Measurements from ENCODE around the gene CSKMT. TPM values are rescaled to one million over a fixed set of nuclear protein-coding genes. Genes with fewer than 3 reads are reported as not detected.
"Not testable (repeated sequence)": the region's sequence is repeated elsewhere in the genome, so short reads cannot be mapped to it uniquely, and the experiment has no call there.

The CSKMT gene
- total RNA-seq, 1 donor, result 11.2 TPM

- Histone ChIP-seq H2AFZ (ENCODE audit: low read length) (no peak overlapping the region), H3K27me3 (ENCODE audit: insufficient read depth, low read length) (no peaks in the 10 kb centered on the region), H3K27ac (ENCODE audit: low read depth, low read length) (peak overlapping the region; percentile 65), H3K9me3 (ENCODE audit: low read depth, low read length) (no peaks in the 10 kb centered on the region), H4K20me1 (ENCODE audit: insufficient read depth, low read length) (peaks cover 21% of the 10 kb centered on the region), H3K4me1 (ENCODE audit: insufficient read depth, low read length) (peaks cover 22% of the 10 kb centered on the region), H3K79me2 (ENCODE audit: insufficient read depth, low read length) (peaks cover 66% of the 10 kb centered on the region), H3K36me3 (ENCODE audit: insufficient read depth, low read length) (peaks cover 36% of the 10 kb centered on the region), H3K4me3 (ENCODE audit: insufficient read depth, low read length) (no peak overlapping the region), H3K4me2 (ENCODE audit: insufficient read depth, low read length) (no peak overlapping the region)
- DNase-seq (ENCODE audit: insufficient read length, low spot score, missing footprints), result peak; percentile 81
- TF ChIP-seq CTCF (IDR thresholded peaks at IDR 0.05; ENCODE audit: extremely low read depth, low read depth, low read length), result no peak
Observed at GRCh38 chr11:62647609-62648005, 17.5 kb upstream of the CSKMT start.

- Histone ChIP-seq H3K4me3 (ENCODE audit: insufficient read depth, low read length) (no peak overlapping the region), H3K36me3 (ENCODE audit: insufficient read depth, low read length) (peaks cover 29% of the 10 kb centered on the region), H3K9me3 (ENCODE audit: low read depth, low read length) (no peaks in the 10 kb centered on the region), H3K4me1 (ENCODE audit: insufficient read depth, low read length) (peaks cover 23% of the 10 kb centered on the region), H2AFZ (ENCODE audit: low read length) (no peak overlapping the region), H3K27ac (ENCODE audit: low read depth, low read length) (no peak overlapping the region), H3K79me2 (ENCODE audit: insufficient read depth, low read length) (peaks cover 63% of the 10 kb centered on the region), H3K4me2 (ENCODE audit: insufficient read depth, low read length) (no peak overlapping the region), H4K20me1 (ENCODE audit: insufficient read depth, low read length) (peaks cover 21% of the 10 kb centered on the region), H3K27me3 (ENCODE audit: insufficient read depth, low read length) (no peaks in the 10 kb centered on the region)
- no peak for TF ChIP-seq CTCF (IDR thresholded peaks at IDR 0.05; ENCODE audit: extremely low read depth, low read depth, low read length)
- peak; percentile 26 for DNase-seq (ENCODE audit: insufficient read length, low spot score, missing footprints)
Observed at GRCh38 chr11:62648185-62648966, 16.7 kb upstream of the CSKMT start.

GRCh38 chr11:62648967-62649364, 16.1 kb upstream of the CSKMT start:
- Histone ChIP-seq H2AFZ (ENCODE audit: low read length) (no peak overlapping the region), H3K27me3 (ENCODE audit: insufficient read depth, low read length) (no peaks in the 10 kb centered on the region), H3K4me3 (ENCODE audit: insufficient read depth, low read length) (no peak overlapping the region), H3K9me3 (ENCODE audit: low read depth, low read length) (no peaks in the 10 kb centered on the region), H3K79me2 (ENCODE audit: insufficient read depth, low read length) (peaks cover 57% of the 10 kb centered on the region), H3K4me2 (ENCODE audit: insufficient read depth, low read length) (no peak overlapping the region), H3K27ac (ENCODE audit: low read depth, low read length) (no peak overlapping the region), H3K36me3 (ENCODE audit: insufficient read depth, low read length) (peaks cover 26% of the 10 kb centered on the region), H4K20me1 (ENCODE audit: insufficient read depth, low read length) (peaks cover 21% of the 10 kb centered on the region), H3K4me1 (ENCODE audit: insufficient read depth, low read length) (peaks cover 23% of the 10 kb centered on the region)
- DNase-seq (ENCODE audit: insufficient read length, low spot score, missing footprints), result no peak
- TF ChIP-seq CTCF (IDR thresholded peaks at IDR 0.05; ENCODE audit: extremely low read depth, low read depth, low read length), result no peak

- Histone ChIP-seq H3K36me3 (ENCODE audit: insufficient read depth, low read length) (peaks cover 20% of the 10 kb centered on the region), H3K4me2 (ENCODE audit: insufficient read depth, low read length) (no peak overlapping the region), H4K20me1 (ENCODE audit: insufficient read depth, low read length) (peaks cover 21% of the 10 kb centered on the region), H2AFZ (ENCODE audit: low read length) (no peak overlapping the region), H3K9me3 (ENCODE audit: low read depth, low read length) (no peaks in the 10 kb centered on the region), H3K27me3 (ENCODE audit: insufficient read depth, low read length) (no peaks in the 10 kb centered on the region), H3K79me2 (ENCODE audit: insufficient read depth, low read length) (peaks cover 52% of the 10 kb centered on the region), H3K4me1 (ENCODE audit: insufficient read depth, low read length) (peaks cover 23% of the 10 kb centered on the region), H3K27ac (ENCODE audit: low read depth, low read length) (no peak overlapping the region), H3K4me3 (ENCODE audit: insufficient read depth, low read length) (no peak overlapping the region)
- DNase-seq (ENCODE audit: insufficient read length, low spot score, missing footprints), result no peak
- TF ChIP-seq CTCF (IDR thresholded peaks at IDR 0.05; ENCODE audit: extremely low read depth, low read depth, low read length), result no peak
Observed at GRCh38 chr11:62649486-62649885, 15.6 kb upstream of the CSKMT start.

GRCh38 chr11:62650283-62650682, 14.8 kb upstream of the CSKMT start:
- H2AFZ ChIP-seq (ENCODE audit: low read length); H3K27ac ChIP-seq (ENCODE audit: low read depth, low read length); DNase-seq (ENCODE audit: insufficient read length, low spot score, missing footprints); H3K4me2 ChIP-seq (ENCODE audit: insufficient read depth, low read length); H3K9me3 ChIP-seq (ENCODE audit: low read depth, low read length); H3K4me3 ChIP-seq (ENCODE audit: insufficient read depth, low read length); H3K27me3 ChIP-seq (ENCODE audit: insufficient read depth, low read length): not testable (repeated sequence)
- peaks cover 19% of the 10 kb centered on the region for H3K36me3 ChIP-seq (ENCODE audit: insufficient read depth, low read length)
- peaks cover 19% of the 10 kb centered on the region for H4K20me1 ChIP-seq (ENCODE audit: insufficient read depth, low read length)
- peaks cover 20% of the 10 kb centered on the region for H3K4me1 ChIP-seq (ENCODE audit: insufficient read depth, low read length)
- peaks cover 45% of the 10 kb centered on the region for H3K79me2 ChIP-seq (ENCODE audit: insufficient read depth, low read length)

All from osteoblast (primary cell).